Measurements from ENCODE around the gene MAGI1.

DNA sequence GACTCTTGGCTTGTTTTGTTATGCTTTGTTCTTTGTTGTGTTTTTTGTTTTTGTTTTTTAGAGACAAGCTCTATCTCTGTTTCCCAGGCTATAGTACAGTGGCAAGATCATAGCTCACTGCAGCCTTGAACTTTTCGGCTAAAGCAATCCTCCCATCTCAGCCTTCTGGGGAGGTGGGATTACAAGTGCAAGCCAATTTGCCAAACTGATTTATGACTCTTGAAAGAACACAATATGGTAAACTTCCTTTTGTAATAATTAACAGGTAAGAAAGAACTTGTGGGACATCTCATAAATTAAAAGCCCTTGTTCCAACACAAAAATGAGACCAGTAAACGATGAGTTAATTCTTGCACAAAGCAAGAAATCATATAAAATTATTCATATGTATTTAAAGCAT is 476.3 kb downstream of the MAGI1 start:
- TF ChIP-seq GATA2 (IDR thresholded peaks at IDR 0.05; ENCODE audit: low read depth, low read length) (no peak), GATA3 (IDR thresholded peaks at IDR 0.05; ENCODE audit: low read depth, low read length) (no peak)

Data from SH-SY5Y (cell line).